Stimulated activated naive CD4-positive, alpha-beta T cell treated with Interleukin-2 at 50 U/mL for 16 hours (primary cell): Measurements from ENCODE around the gene RACK1.
"Not testable (repeated sequence)": the region's sequence is repeated elsewhere in the genome, so short reads cannot be mapped to it uniquely, and the experiment has no call there.

ENCODE experiments used
- DNase-seq: peaks from one replicate; lab custom pipeline; 2025; lab: John Stamatoyannopoulos, UW

Gene RACK1

GRCh38 chr5:181243564-181244343, at the start of gene RACK1:
RACK1 (minus strand) TSS chr5:181243906; CDS start chr5:181243800, 106 bp downstream.
- no peak for DNase-seq

GRCh38 chr5:181287331-181287730, 43.6 kb upstream of the RACK1 start:
- not testable (repeated sequence) for DNase-seq

- not testable (repeated sequence) for DNase-seq
These were observed 42.4 kb upstream of the RACK1 start for GRCh38 chr5:181285962-181286705.

- not testable (repeated sequence) for DNase-seq
These were observed 40.4 kb upstream of the RACK1 start for GRCh38 chr5:181283841-181284755.

- DNase-seq, result no peak
These were observed 39.6 kb upstream of the RACK1 start for GRCh38 chr5:181283347-181283746.

- DNase-seq, result no peak
These were observed 39.2 kb upstream of the RACK1 start for GRCh38 chr5:181282874-181283273.

GRCh38 chr5:181282415-181282814, 38.7 kb upstream of the RACK1 start:
- DNase-seq, result not testable (repeated sequence)

- DNase-seq, result no peak
These were observed 38.2 kb upstream of the RACK1 start for GRCh38 chr5:181281984-181282316.

- no peak for DNase-seq
These were observed 37.6 kb upstream of the RACK1 start for GRCh38 chr5:181281077-181281983.

GRCh38 chr5:181280251-181280762, 36.6 kb upstream of the RACK1 start:
- DNase-seq, result no peak

- DNase-seq, result not testable (repeated sequence)
These were observed 29.7 kb upstream of the RACK1 start for GRCh38 chr5:181273433-181273744.

GRCh38 chr5:181271081-181271480, 27.4 kb upstream of the RACK1 start:
- no peak for DNase-seq

GRCh38 chr5:181267907-181268306, 24.2 kb upstream of the RACK1 start:
- DNase-seq, result not testable (repeated sequence)

GRCh38 chr5:181267291-181267904, 23.7 kb upstream of the RACK1 start:
- not testable (repeated sequence) for DNase-seq

GRCh38 chr5:181265092-181265671, 21.5 kb upstream of the RACK1 start:
- DNase-seq, result no peak

- DNase-seq, result no peak
These were observed 19.9 kb upstream of the RACK1 start for GRCh38 chr5:181263633-181264032.

- no peak for DNase-seq
These were observed 17.8 kb upstream of the RACK1 start for GRCh38 chr5:181261320-181262049.

GRCh38 chr5:181260720-181261319, 17.1 kb upstream of the RACK1 start, which contains the start of gene TRIM52:
TRIM52 (minus strand) TSS chr5:181261143; CDS start chr5:181260813, 330 bp downstream.
- no peak for DNase-seq
